22Rv1 (cell line): ENCODE results near the gene ZNF804A.

Experiments
- CTCF ChIP-seq: fragments of 450-650 bp; IDR thresholded peaks from 2 replicates; pipeline ENCODE4 v1.5.1; 2017; ENCODE audit warnings: mild to moderate bottlenecking
- ZFX ChIP-seq: fragments of 450-650 bp; IDR thresholded peaks from 2 replicates; pipeline ENCODE4 v1.6.1; 2017; ENCODE audit warnings: antibody characterized with exemption, borderline replicate concordance

- TF ChIP-seq CTCF (no peak), ZFX (no peak)
Observed at GRCh38 chr2:184579226-184579625, 19.1 kb upstream of the ZNF804A start.
